Coronary artery (tissue), 2 donors: Measurements from ENCODE around the gene PON3.

ENCODE experiments used
- DNase-seq: peaks from one replicate; pipeline ENCODE4 v3.0.0-alpha.2; 2017; ENCODE audit warnings: low spot score
- H3K27ac ChIP-seq, 2 donors: fragments of 200-600 bp; sonication (generic); one replicate each; pipeline ENCODE4 v1.5.1; 2016 to 2019
- H3K4me3 ChIP-seq: fragments of 200-600 bp; sonication (generic); 2 replicates; pipeline ENCODE4 v1.5.1; 2016; ENCODE audit warnings: mild to moderate bottlenecking, moderate library complexity
- TF ChIP-seq, protein P1 (sequence below): fragments of 200-600 bp; sonication (generic); IDR thresholded peaks from one replicate; pipeline ENCODE4 v1.5.1; 2019; ENCODE audit warnings: antibody characterized with exemption

Gene PON3

GRCh38 chr7:95342642-95343307, 53.4 kb downstream of the PON3 start:
- TF ChIP-seq, protein P1, sequence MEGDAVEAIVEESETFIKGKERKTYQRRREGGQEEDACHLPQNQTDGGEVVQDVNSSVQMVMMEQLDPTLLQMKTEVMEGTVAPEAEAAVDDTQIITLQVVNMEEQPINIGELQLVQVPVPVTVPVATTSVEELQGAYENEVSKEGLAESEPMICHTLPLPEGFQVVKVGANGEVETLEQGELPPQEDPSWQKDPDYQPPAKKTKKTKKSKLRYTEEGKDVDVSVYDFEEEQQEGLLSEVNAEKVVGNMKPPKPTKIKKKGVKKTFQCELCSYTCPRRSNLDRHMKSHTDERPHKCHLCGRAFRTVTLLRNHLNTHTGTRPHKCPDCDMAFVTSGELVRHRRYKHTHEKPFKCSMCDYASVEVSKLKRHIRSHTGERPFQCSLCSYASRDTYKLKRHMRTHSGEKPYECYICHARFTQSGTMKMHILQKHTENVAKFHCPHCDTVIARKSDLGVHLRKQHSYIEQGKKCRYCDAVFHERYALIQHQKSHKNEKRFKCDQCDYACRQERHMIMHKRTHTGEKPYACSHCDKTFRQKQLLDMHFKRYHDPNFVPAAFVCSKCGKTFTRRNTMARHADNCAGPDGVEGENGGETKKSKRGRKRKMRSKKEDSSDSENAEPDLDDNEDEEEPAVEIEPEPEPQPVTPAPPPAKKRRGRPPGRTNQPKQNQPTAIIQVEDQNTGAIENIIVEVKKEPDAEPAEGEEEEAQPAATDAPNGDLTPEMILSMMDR: no peak
- no peak for DNase-seq
- Histone ChIP-seq H3K27ac (no peak overlapping the region), H3K4me3 (no peak overlapping the region)

- H3K4me3 ChIP-seq: no peak overlapping the region
- no peak overlapping the region for H3K27ac ChIP-seq
- TF ChIP-seq, protein P1: no peak
- DNase-seq: no peak
These were observed 54.1 kb downstream of the PON3 start for GRCh38 chr7:95342029-95342428.

- Histone ChIP-seq H3K27ac (no peak overlapping the region), H3K4me3 (no peak overlapping the region)
- no peak for DNase-seq
- TF ChIP-seq, protein P1: no peak
These were observed 55.7 kb downstream of the PON3 start for GRCh38 chr7:95340491-95340890.

DNA sequence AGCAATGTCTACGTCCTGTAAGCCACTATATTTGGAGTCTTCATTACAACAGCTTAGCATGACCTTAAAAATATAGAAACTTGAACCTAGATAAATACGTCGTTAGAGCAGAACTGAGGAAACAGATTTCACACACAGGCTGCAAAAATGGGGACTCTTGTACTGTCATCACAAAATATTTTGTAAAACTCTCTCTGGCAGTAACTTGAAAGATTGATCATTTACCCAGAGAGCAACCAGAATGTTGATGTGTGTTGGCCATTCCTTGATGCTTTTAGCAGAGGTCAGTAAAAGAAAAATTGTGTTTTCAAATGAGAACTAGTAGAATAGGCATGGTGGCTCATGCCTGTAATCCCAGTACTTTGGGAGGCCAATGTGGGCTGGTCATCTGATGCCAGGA, 57.3 kb downstream of the PON3 start:
- H3K4me3 ChIP-seq: no peak overlapping the region
- DNase-seq: no peak
- TF ChIP-seq, protein P1: no peak
- no peak overlapping the region for H3K27ac ChIP-seq

GRCh38 chr7:95335093-95335492, 61.1 kb downstream of the PON3 start:
- Histone ChIP-seq H3K4me3 (no peak overlapping the region), H3K27ac (no peak overlapping the region)
- no peak for DNase-seq
- TF ChIP-seq, protein P1: no peak

DNA sequence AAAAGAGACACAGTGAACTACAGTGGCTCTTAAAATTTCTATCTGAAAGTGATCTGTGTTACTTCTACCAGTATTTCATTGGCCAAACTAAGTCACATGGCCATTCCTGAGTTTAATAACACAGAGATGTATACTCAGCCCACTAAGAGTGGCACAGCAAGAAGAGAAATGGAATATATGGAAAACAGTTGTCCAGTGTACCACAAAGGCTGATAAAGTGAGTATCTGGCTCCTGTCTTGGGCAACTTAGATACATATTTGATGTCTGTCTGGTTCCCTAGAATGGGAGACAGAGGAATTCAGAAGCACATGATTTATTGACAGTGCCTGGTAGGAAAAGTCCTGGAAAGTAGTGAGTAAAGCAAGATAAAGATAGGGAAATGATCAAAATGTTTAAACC, 61.7 kb downstream of the PON3 start:
- no peak overlapping the region for H3K27ac ChIP-seq

DNA sequence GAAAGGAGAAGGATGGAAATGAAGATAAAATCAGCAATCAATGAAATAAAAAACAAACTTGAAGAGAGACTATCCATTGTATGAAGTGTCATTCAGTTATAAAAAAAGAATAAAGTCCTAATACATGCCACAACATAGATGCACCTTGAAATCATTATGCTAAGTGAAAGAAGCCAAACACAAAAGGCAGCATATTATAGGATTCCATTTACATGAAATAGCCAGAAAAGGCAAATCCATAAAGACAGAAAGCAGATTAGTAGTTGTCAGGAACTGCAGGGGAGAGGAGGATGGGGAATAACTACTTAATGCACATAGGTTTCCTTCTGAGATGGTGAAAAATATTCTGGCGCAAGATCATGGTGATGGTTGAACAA, 65.2 kb downstream of the PON3 start:
- no peak for DNase-seq
- H3K27ac ChIP-seq: no peak overlapping the region
- TF ChIP-seq, protein P1: no peak
- H3K4me3 ChIP-seq: peak overlapping the region; percentile 56

More for the DNA sequence above, 61.7 kb downstream of the PON3 start:
- no peak for DNase-seq
- TF ChIP-seq, protein P1: no peak
- no peak overlapping the region for H3K4me3 ChIP-seq
